Measurements from ENCODE around the gene ZNF628.

DNA sequence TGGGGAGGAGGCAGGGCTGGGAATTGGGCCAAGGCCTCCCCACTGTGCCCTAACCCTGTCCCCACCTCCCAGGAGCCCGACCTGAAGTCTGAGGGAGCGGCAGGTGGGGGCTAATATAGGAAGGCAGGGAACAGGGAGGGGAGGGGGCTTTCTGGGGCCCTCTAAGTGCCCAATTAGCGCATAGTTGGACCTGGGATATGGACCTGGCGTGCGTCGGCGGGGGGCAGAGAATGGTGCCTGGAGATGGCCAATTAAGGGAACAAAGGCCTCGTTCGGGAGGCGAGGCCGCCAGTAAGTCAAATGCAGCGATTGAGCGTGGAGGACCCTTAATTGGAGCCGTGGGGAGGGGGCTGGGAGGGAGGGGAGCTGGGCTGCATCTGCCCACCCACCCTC is 11.8 kb upstream of the ZNF628 start, which contains the start of gene C19orf85:
- TF ChIP-seq POLR2A (IDR thresholded peaks at IDR 0.05; ENCODE audit: low read depth) (no peak), POLR2AphosphoS5 (IDR thresholded peaks at IDR 0.05) (no peak), CTCF (IDR thresholded peaks at IDR 0.05) (no peak)
